NB4 (cell line): ENCODE data around the gene POSTN.

ENCODE experiments used
- DNase-seq: peaks from one replicate; pipeline ENCODE4 v3.0.0; 2010; ENCODE audit warnings: low read depth
- H3K4me3 ChIP-seq: one replicate; pipeline ENCODE4 v1.5.1; 2011; ENCODE audit warnings: mild to moderate bottlenecking, low read depth, low read length, moderate library complexity
- MYC ChIP-seq: IDR thresholded peaks from 2 replicates; pipeline ENCODE4 v1.6.1; 2011; ENCODE audit warnings: low read depth, low read length
- POLR2A ChIP-seq: IDR thresholded peaks from 2 replicates; pipeline ENCODE4 v1.6.1; 2011; ENCODE audit warnings: mild to moderate bottlenecking; ENCODE audit not compliant: insufficient read length; ENCODE audit errors: extremely low read depth
- TF ChIP-seq, protein P1 (sequence below): IDR thresholded peaks from 2 replicates; pipeline ENCODE4 v1.6.1; 2011; ENCODE audit warnings: low read depth, low read length
- TF ChIP-seq, protein P2 (sequence below): IDR thresholded peaks from one replicate; pipeline ENCODE4 v1.5.1; 2012; ENCODE audit warnings: low read depth, low read length

Gene POSTN

DNA sequence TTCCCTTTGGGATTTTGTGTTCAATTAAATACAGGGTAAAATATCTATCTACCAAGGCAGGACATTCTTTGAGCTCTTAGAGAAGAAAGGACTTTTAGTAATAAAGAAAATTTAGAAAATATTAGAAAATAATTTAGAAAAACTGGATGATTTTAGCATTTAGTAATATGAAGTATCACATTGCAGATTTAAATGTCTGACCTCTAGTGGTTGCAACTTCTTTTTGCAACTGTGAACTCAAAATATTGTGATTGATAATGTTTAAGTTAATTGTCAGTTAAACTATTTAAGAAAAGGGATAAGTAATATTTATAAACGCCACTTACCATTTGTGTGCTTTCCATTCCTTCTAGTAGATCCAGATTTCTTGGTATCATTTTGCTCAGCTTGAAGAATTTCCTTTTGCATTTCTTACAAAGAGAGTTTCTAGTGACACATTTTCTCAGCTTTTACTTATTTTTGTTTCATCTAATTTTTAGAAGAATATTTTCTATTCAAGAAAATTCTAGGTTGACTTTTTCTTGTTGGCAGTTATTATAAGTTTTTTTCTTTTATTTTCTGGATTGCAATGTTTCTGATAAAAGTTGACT, 10.3 kb upstream of the POSTN start:
- TF ChIP-seq, protein P1, sequence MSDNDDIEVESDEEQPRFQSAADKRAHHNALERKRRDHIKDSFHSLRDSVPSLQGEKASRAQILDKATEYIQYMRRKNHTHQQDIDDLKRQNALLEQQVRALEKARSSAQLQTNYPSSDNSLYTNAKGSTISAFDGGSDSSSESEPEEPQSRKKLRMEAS = no peak
- TF ChIP-seq POLR2A = no peak
- TF ChIP-seq, protein P2, sequence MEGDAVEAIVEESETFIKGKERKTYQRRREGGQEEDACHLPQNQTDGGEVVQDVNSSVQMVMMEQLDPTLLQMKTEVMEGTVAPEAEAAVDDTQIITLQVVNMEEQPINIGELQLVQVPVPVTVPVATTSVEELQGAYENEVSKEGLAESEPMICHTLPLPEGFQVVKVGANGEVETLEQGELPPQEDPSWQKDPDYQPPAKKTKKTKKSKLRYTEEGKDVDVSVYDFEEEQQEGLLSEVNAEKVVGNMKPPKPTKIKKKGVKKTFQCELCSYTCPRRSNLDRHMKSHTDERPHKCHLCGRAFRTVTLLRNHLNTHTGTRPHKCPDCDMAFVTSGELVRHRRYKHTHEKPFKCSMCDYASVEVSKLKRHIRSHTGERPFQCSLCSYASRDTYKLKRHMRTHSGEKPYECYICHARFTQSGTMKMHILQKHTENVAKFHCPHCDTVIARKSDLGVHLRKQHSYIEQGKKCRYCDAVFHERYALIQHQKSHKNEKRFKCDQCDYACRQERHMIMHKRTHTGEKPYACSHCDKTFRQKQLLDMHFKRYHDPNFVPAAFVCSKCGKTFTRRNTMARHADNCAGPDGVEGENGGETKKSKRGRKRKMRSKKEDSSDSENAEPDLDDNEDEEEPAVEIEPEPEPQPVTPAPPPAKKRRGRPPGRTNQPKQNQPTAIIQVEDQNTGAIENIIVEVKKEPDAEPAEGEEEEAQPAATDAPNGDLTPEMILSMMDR = no peak
- no peak for TF ChIP-seq MYC
- H3K4me3 ChIP-seq = no peak overlapping the region
- DNase-seq = peak; percentile 2

DNA sequence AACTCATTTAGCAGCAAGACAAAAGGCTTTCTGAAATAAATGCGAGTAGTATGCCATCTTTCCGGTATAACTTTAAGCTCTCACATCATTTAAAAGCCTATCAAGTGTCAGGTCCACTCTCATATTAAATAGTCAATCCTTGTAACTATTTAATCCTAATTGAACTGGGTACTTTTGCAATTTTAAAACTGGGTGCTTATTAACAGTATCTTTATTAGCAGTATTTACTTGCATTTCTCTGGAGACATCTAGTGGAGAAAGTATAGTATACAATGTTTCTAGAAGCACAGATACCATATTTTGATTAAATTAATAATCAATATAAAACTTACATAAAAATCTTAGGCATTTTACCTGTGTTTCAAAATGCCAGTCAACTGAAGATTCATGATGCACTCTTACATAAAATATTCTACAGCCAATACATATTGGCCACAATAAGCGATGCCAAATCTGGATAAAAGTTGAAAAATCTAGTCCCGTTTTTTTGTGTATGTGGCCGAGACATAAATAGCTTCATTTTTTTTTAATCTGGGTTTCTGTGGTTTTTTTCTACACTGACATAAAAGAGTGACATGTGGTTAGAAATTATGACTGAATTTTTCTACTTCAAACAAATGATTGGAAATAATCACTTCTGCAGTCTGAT, 4.3 kb upstream of the POSTN start:
- H3K4me3 ChIP-seq = no peak overlapping the region
- no peak for TF ChIP-seq MYC
- TF ChIP-seq, protein P2 = peak; percentile 9
- peak; percentile 8 for DNase-seq

DNA sequence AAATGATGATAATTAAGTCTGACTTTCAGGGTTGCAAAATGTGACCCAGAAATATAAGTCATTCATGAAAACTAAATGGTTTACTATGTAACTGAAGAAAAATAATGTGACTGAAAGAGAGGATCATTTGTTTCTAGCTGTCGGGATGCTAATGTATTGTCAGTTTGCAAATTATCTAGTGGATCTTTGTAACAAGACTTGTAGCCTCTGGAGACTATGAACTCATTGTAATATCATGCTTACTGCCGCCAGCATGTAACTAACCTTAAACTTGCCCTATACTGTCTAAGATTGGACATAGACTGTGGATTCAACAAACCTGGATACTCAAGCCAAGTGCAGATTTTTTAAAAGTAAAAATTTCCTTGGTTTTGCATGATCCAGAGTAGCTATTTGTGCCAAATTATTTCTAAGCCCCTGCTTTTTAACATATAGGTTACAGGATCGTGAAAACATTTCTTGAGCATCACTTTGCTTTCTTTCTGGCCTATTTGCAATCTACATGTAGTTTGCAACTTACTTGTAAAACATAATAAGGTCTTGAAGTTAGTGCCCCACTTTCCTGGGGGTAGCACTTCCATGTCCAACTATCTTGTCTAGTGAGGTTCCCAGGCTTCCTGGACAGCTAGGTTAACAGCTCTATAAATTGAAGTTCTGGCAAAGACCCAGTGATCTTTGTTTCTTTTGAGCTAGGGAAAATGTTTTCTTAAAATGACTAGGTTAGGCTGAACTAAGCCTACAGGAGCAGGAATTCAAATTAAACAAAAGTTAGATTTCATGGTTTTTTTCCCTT, 3.3 kb upstream of the POSTN start:
- H3K4me3 ChIP-seq = no peak overlapping the region
- TF ChIP-seq POLR2A = no peak
- TF ChIP-seq, protein P1 = no peak
- no peak for TF ChIP-seq MYC
- TF ChIP-seq, protein P2 = no peak
- DNase-seq = no peak

DNA sequence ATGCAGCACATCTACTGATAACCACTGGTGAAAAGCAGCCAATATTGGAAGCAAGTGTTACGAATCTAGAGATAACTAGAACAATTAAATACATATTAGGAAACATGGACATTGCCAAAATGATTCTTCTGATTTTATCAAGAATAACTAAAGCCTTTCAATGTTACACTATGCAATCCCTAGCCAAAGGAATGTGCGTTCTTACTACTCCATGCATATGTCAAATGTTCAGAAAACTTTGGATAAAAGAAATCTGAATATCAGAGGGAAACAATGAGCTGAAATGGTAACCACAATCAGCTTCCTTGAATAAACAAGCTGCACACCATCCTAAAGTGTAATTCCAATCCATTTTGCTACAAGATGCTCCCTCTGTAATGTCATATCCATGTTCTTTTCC, 951 bp upstream of the POSTN start:
- no peak overlapping the region for H3K4me3 ChIP-seq
- no peak for DNase-seq
- no peak for TF ChIP-seq POLR2A

DNA sequence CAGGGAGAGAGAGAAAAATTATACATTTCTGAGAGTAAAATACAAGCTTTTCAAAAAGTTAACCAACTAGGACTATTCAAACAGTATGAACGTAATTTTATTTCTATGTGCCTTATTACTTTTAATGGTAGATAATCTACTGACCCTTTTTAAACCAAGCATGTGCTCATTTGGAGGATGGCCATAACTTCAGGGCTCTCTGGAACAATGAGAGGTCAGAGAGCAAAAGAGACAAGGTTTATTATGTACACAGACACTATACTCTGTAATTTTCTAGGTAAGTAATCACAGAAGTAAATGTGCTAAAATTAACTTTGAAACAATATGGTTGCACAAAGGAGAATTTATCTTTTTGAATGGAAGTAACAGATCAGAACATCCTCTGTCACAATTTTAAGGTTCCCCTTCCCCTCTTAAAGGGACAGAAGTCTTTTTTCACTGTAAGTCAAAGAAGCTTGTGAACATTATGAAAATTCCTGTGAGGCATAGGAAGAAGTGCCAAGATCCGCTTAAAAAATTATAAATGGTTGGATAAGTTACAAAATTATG, 1.0 kb downstream of the POSTN start:
- no peak for DNase-seq
- TF ChIP-seq, protein P2 = no peak
- TF ChIP-seq, protein P1 = no peak
- no peak for TF ChIP-seq MYC
- TF ChIP-seq POLR2A = no peak

DNA sequence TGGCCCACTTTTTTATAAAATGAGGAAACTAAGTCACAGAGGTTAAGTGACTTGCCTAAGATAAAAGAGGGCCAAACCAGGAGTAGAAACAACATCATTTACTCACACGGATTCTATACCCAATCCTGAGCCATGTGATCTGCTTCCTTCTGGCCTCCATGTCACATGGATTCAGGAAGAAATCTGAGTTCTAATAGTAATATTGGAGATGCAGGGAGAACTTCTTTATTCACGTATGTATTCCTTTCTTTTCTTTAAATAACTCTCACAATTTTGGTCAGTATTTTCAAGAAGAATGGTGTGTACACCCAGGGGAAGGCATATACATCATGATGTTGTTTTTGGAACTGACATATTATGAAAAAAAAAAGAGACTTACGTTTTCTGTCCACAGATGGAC, 1.8 kb downstream of the POSTN start:
- TF ChIP-seq, protein P1 = no peak
- no peak for TF ChIP-seq MYC
- TF ChIP-seq POLR2A = no peak
- TF ChIP-seq, protein P2 = no peak
- DNase-seq = no peak
- no peak overlapping the region for H3K4me3 ChIP-seq

More for the DNA sequence above, 1.0 kb downstream of the POSTN start:
- H3K4me3 ChIP-seq = no peak overlapping the region
